Gastroesophageal sphincter (tissue), 4 donors: ENCODE measurements around the gene OR1K1. TPM values are rescaled to one million over a fixed set of nuclear protein-coding genes. Genes with fewer than 3 reads are reported as not detected.

Source experiments
- ATAC-seq: fragments of 150-250 bp; one replicate; pipeline ENCODE4 v1.9.1; 2016; ENCODE audit warnings: mild to moderate bottlenecking, moderate library complexity
- H3K27ac ChIP-seq, 4 donors: fragments of 200-600 bp; sonication (generic) in 3 of 4; 1 replicate in 3 of 4; 2 replicates in 1 of 4; pipeline ENCODE4 v1.5.1; 2016 to 2019
- H3K27me3 ChIP-seq: fragments of 200-600 bp; sonication (generic); one replicate; pipeline ENCODE4 v1.5.1; 2019
- H3K36me3 ChIP-seq, 2 donors: fragments of 200-600 bp; sonication (generic); one replicate each; pipeline ENCODE4 v1.5.1; 2019; ENCODE audit warnings: control low read depth in 1 of 2
- H3K4me1 ChIP-seq, 3 donors: fragments of 200-600 bp; sonication (generic); 1 replicate in 2 of 3; 2 replicates in 1 of 3; pipeline ENCODE4 v1.5.1; 2016 to 2019; ENCODE audit warnings: control low read depth in 2 of 3
- H3K4me3 ChIP-seq, 2 donors: fragments of 200-600 bp; sonication (generic); one replicate each; pipeline ENCODE4 v1.5.1; 2019; ENCODE audit warnings: mild to moderate bottlenecking in 1 of 2, moderate library complexity in 1 of 2
- H3K9me3 ChIP-seq, 3 donors: fragments of 200-600 bp; sonication (generic); one replicate each; pipeline ENCODE4 v1.5.1; 2017 to 2019; ENCODE audit warnings: control low read depth in 2 of 3
- EP300 ChIP-seq: sonication (generic); formaldehyde crosslinking; IDR thresholded peaks from one replicate; pipeline ENCODE4 v1.6.1; 2017; ENCODE audit warnings: antibody characterized with exemption, mild to moderate bottlenecking
- POLR2A ChIP-seq, 2 donors: fragments of 450-650 bp; IDR thresholded peaks; one replicate each; pipeline ENCODE4 v1.6.1; 2017; ENCODE audit warnings: antibody characterized with exemption in 2 of 2, mild to moderate bottlenecking in 2 of 2, moderate library complexity in 1 of 2
- POLR2AphosphoS5 ChIP-seq: sonication (generic); formaldehyde crosslinking; IDR thresholded peaks from one replicate; pipeline ENCODE4 v1.6.1; 2017; ENCODE audit warnings: antibody characterized with exemption
- WGBS, 2 donors: methylation state at CpG; one replicate each; pipeline ENCODE4 v1.1.5; 2018; ENCODE audit warnings: low coverage in 1 of 2; 5-methylcytosine and 5-hydroxymethylcytosine counted together
- total RNA-seq, 4 donors: library from RNA; depleted of rRNA; stranded (reverse); fragments of >200 nt; gene quantifications; one replicate each; pipeline ENCODE4 v1.1.0, GENCODE V29; 2016
- TF ChIP-seq, protein P1 (sequence below), 4 experiments: fragments of 200-600 bp in 2 of 4; fragments of 450-650 bp in 2 of 4; sonication (generic) in 1 of 4; IDR thresholded peaks; one replicate each; pipeline ENCODE4 v1.5.1; 2017 to 2019; ENCODE audit warnings: antibody characterized with exemption in 4 of 4, mild to moderate bottlenecking in 2 of 4, moderate library complexity in 2 of 4

The OR1K1 gene
- total RNA-seq, 4 donors from 2014 or later, result not detected

GRCh38 chr9:122815544-122815943, 15.6 kb downstream of the OR1K1 start:
- peak overlapping the region in 1 of 4 donors; percentile 25 for H3K27ac ChIP-seq
- no peaks in the 10 kb centered on the region for H3K27me3 ChIP-seq
- no peaks in the 10 kb centered on the region for H3K9me3 ChIP-seq
- H3K4me3 ChIP-seq, result no peak overlapping the region
- H3K36me3 ChIP-seq, result peaks cover 0 to 47% of the 10 kb centered on the region in 2 donors
- ATAC-seq, result no peak
- peaks cover 0 to 25% (median 0%) of the 10 kb centered on the region in 3 donors for H3K4me1 ChIP-seq
- TF ChIP-seq POLR2AphosphoS5 (no peak), EP300 (no peak), POLR2A (IDR thresholded peaks at IDR 0.05) (no peak)
- TF ChIP-seq, protein P1, sequence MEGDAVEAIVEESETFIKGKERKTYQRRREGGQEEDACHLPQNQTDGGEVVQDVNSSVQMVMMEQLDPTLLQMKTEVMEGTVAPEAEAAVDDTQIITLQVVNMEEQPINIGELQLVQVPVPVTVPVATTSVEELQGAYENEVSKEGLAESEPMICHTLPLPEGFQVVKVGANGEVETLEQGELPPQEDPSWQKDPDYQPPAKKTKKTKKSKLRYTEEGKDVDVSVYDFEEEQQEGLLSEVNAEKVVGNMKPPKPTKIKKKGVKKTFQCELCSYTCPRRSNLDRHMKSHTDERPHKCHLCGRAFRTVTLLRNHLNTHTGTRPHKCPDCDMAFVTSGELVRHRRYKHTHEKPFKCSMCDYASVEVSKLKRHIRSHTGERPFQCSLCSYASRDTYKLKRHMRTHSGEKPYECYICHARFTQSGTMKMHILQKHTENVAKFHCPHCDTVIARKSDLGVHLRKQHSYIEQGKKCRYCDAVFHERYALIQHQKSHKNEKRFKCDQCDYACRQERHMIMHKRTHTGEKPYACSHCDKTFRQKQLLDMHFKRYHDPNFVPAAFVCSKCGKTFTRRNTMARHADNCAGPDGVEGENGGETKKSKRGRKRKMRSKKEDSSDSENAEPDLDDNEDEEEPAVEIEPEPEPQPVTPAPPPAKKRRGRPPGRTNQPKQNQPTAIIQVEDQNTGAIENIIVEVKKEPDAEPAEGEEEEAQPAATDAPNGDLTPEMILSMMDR (IDR thresholded peaks at IDR 0.05), result no peak

DNA sequence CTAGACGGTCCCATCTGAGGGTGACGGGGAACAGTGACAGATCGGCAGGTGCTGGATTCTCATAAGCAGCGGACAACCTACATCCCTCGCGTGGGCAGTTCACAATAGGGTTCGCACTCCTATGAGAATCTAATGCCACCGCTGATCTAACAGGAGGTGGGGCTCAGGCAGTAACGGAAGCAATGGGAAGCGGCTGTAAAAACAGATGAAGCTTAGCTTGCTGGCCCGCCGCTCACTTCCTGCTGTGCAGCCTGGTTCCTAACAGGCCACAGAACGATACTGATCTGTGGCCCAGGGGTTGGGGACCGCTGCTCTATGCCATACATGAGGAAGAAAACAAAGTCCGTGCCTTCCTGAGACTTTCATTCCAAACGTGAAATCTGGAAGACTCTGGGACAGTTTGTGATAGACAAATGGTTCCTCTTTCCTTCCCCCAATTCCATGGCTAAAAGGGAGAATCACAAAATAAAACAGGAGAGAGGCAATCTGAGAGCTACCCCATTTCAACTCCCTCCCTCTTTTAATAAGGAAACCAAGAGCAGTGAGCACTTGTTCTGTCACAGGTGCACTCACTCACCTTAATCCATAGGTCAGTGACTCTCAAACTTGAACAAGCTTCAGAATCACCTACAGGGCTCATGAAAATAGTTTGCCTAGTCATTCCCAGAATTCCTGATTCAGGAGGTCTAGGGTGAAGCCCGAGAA, 16.4 kb downstream of the OR1K1 start:
- TF ChIP-seq POLR2A (IDR thresholded peaks at IDR 0.05) (no peak), POLR2AphosphoS5 (no peak), EP300 (no peak)
- TF ChIP-seq, protein P1 (IDR thresholded peaks at IDR 0.05), result no peak
- WGBS, 2 donors, result 72 to 81% methylated on average over 3 to 17 of the region's 17 CpGs
- ATAC-seq, result peak; percentile 82
- peaks cover 0 to 53% of the 10 kb centered on the region in 2 donors for H3K36me3 ChIP-seq
- H3K27ac ChIP-seq, result peak overlapping the region in 2 of 4 donors; percentile 20 to 25
- no peak overlapping the region for H3K4me3 ChIP-seq
- H3K4me1 ChIP-seq, result peaks cover 0 to 33% (median 0%) of the 10 kb centered on the region in 3 donors
- no peaks in the 10 kb centered on the region for H3K9me3 ChIP-seq
- no peaks in the 10 kb centered on the region for H3K27me3 ChIP-seq

DNA sequence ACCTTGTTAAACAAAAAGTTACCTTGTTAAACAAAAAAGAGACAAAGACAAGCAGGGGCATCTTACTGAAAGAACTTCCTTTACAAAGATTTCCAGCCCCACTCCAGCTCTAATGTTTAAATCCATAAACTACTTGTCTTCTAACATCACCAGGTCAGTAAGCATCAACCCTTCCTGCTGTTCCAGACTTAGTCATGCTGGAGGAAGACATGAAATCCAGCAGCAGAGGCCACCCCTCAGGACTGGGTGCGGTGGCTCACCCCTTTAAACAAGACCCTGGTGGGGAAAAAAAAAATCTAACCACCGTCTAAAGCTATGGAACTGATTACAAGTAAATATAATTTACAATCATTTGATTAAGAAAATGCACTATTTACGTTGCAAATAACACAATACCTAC, 19.4 kb downstream of the OR1K1 start:
- Histone ChIP-seq H3K9me3 (no peaks in the 10 kb centered on the region), H3K27me3 (no peaks in the 10 kb centered on the region), H3K4me1 (peaks cover 0 to 56% (median 3%) of the 10 kb centered on the region in 3 donors), H3K4me3 (no peak overlapping the region), H3K36me3 (peaks cover 0 to 82% of the 10 kb centered on the region in 2 donors), H3K27ac (peak overlapping the region in 1 of 4 donors; percentile 21)
- no peak for ATAC-seq
- WGBS, 2 donors, result 34 to 50% methylated on average over 3 of the region's 3 CpGs
- TF ChIP-seq, protein P1 (IDR thresholded peaks at IDR 0.05), result no peak
- TF ChIP-seq EP300 (no peak), POLR2A (IDR thresholded peaks at IDR 0.05) (no peak), POLR2AphosphoS5 (no peak)

- no peaks in the 10 kb centered on the region for H3K27me3 ChIP-seq
- H3K4me3 ChIP-seq, result no peak overlapping the region
- no peaks in the 10 kb centered on the region for H3K9me3 ChIP-seq
- H3K36me3 ChIP-seq, result peaks cover 0 to 82% of the 10 kb centered on the region in 2 donors
- peaks cover 0 to 62% (median 3%) of the 10 kb centered on the region in 3 donors for H3K4me1 ChIP-seq
- ATAC-seq, result no peak
- TF ChIP-seq POLR2A (IDR thresholded peaks at IDR 0.05), result no peak
- TF ChIP-seq EP300, result no peak
- TF ChIP-seq, protein P1 (IDR thresholded peaks at IDR 0.05), result no peak
- TF ChIP-seq POLR2AphosphoS5, result no peak
- H3K27ac ChIP-seq, result peak overlapping the region in 1 of 4 donors; percentile 47
- 43 to 72% methylated on average over 5 to 8 of the region's 9 CpGs for WGBS, 2 donors
Measured at GRCh38 chr9:122819791-122820489, 20.0 kb downstream of the OR1K1 start.
